PC-9 (cell line): ENCODE data around the gene RBL2. TPM values are rescaled to one million over a fixed set of nuclear protein-coding genes. Genes with fewer than 3 reads are reported as not detected.

ENCODE experiments used
- BruUV-seq: library from RNA; stranded (reverse); fragments of 400-500 nt; replicated peaks from 2 replicates; lab custom pipeline; 2021; lab: Mats Ljungman, UMichigan
- CTCF ChIA-PET: fragments of 300-600 bp; sonication (Branson Sonifier 250); formaldehyde crosslinking; loops from one replicate; lab custom pipeline; 2022; ENCODE audit warnings: antibody characterized with exemption; lab: Charles Lee
- POLR2A ChIA-PET: fragments of 300-600 bp; sonication (Branson Sonifier 250); formaldehyde crosslinking; loops from one replicate; lab custom pipeline; 2022; ENCODE audit warnings: antibody characterized with exemption; ENCODE audit not compliant: unreplicated experiment; lab: Charles Lee
- DNase-seq, 2 experiments: peaks; one replicate each; pipeline versions ENCODE4 v3.0.0 to v3.0.0-alpha.2; 2015 to 2022; ENCODE audit warnings: mixed read lengths in 1 of 2
- H2AFZ ChIP-seq: fragments of 200-600 bp; sonication (generic); 2 replicates; pipeline ENCODE4 v1.8.1; 2017; ENCODE audit warnings: antibody characterized with exemption
- H3F3A ChIP-seq: fragments of 200-600 bp; sonication (generic); 2 replicates; pipeline ENCODE4 v1.8.1; 2017; ENCODE audit warnings: antibody characterized with exemption, mild to moderate bottlenecking, low read depth; ENCODE audit not compliant: insufficient read depth
- H3K27ac ChIP-seq: fragments of 200-600 bp; sonication (generic); 2 replicates; pipeline ENCODE4 v1.6.1; 2016; ENCODE audit warnings: mixed run types
- H3K27me3 ChIP-seq: fragments of 200-600 bp; sonication (generic); 2 replicates; pipeline ENCODE4 v1.6.1; 2016; ENCODE audit warnings: low read depth, mixed run types; ENCODE audit not compliant: insufficient read depth
- H3K36me3 ChIP-seq: fragments of 200-600 bp; sonication (generic); 2 replicates; pipeline ENCODE4 v1.6.1; 2016; ENCODE audit warnings: low read depth, mixed run types
- H3K4me1 ChIP-seq: fragments of 200-600 bp; sonication (generic); replicated peaks from 2 replicates; pipeline ENCODE4 v1.6.1; 2016; ENCODE audit warnings: mixed run types; ENCODE audit not compliant: insufficient read depth
- H3K4me2 ChIP-seq: fragments of 200-600 bp; sonication (generic); 2 replicates; pipeline ENCODE4 v1.6.1; 2017; ENCODE audit warnings: mixed run types
- H3K4me3 ChIP-seq: fragments of 200-600 bp; sonication (generic); 2 replicates; pipeline ENCODE4 v1.6.1; 2016; ENCODE audit warnings: mixed run types
- H3K79me2 ChIP-seq: fragments of 200-600 bp; sonication (generic); 2 replicates; pipeline ENCODE4 v1.6.1; 2017; ENCODE audit warnings: low read depth, mixed run types
- H3K9me2 ChIP-seq: fragments of 200-600 bp; sonication (generic); 2 replicates; pipeline ENCODE4 v1.8.1; 2017; ENCODE audit warnings: mild to moderate bottlenecking; ENCODE audit not compliant: insufficient read depth
- H3K9me3 ChIP-seq: fragments of 200-600 bp; sonication (generic); 2 replicates; pipeline ENCODE4 v1.8.1; 2016; ENCODE audit warnings: low read depth; ENCODE audit not compliant: insufficient read depth
- H4K20me1 ChIP-seq: fragments of 200-600 bp; sonication (generic); 2 replicates; pipeline ENCODE4 v1.8.1; 2017; ENCODE audit not compliant: insufficient read depth
- EZH2 ChIP-seq: fragments of 200-600 bp; sonication (generic); IDR thresholded peaks from 2 replicates; pipeline ENCODE4 v1.8.0; 2017; ENCODE audit warnings: antibody characterized with exemption, low read depth
- intact Hi-C: fragments of 100-400 bp; cut with micrococcal nuclease; formaldehyde crosslinking; loops from one replicate; pipeline ENCODE4 v1.10.0; 2022; ENCODE audit not compliant: unreplicated experiment
- total RNA-seq: library from RNA; stranded (reverse); gene quantifications from 2 replicates; pipeline ENCODE4 v1.2.3, GENCODE V29; 2021
- TF ChIP-seq, protein P1 (sequence below): fragments of 200-600 bp; sonication (generic); conservative IDR thresholded peaks from 2 replicates; pipeline ENCODE4 v1.6.1; 2017; ENCODE audit warnings: mixed run types, antibody characterized with exemption, mild to moderate bottlenecking, moderate library complexity

The RBL2 gene
- total RNA-seq, 1 experiment from 2014 or later = 72.0 TPM

DNA sequence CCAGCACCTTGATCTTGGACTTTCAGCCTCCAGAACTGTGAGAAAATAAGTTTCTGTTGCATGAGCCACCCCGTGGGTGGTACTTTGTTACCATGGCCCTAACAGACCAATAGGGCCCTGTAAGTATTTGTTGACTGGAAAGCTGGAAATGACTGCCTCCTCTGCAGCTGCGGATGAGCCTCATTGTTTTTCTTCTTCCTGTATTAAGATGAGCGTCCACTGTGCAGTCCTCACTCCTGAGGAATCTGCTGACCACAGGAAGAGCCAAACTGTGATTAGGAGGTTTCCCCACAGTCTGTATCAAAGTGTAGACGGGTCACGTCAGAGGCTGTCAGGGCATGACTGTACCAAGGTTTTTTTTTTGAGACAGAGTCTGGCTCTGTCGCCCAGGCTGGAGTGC is 81.0 kb downstream of the RBL2 start:
- POLR2A ChIA-PET = no interaction called here
- no peak for TF ChIP-seq EZH2
- TF ChIP-seq, protein P1, sequence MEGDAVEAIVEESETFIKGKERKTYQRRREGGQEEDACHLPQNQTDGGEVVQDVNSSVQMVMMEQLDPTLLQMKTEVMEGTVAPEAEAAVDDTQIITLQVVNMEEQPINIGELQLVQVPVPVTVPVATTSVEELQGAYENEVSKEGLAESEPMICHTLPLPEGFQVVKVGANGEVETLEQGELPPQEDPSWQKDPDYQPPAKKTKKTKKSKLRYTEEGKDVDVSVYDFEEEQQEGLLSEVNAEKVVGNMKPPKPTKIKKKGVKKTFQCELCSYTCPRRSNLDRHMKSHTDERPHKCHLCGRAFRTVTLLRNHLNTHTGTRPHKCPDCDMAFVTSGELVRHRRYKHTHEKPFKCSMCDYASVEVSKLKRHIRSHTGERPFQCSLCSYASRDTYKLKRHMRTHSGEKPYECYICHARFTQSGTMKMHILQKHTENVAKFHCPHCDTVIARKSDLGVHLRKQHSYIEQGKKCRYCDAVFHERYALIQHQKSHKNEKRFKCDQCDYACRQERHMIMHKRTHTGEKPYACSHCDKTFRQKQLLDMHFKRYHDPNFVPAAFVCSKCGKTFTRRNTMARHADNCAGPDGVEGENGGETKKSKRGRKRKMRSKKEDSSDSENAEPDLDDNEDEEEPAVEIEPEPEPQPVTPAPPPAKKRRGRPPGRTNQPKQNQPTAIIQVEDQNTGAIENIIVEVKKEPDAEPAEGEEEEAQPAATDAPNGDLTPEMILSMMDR = no peak

DNA sequence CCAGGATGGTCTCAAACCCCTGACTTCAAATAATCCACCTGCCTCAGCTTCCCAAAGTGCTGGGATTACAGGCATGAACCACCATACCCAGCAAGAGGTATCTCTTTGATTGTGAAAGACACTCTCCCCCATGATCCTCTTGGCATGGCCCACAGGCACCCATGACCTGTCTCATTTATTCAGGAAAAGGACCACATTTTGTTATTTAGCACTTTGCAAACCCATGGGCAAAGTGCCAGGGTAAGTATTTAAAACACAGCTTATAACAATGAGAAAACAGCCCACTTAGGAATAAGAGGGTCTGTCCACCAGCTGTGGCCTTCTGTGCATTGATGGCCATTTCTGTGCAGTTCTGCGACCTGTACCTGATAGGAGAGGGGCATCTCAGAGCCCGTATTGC is 81.5 kb downstream of the RBL2 start:
- Histone ChIP-seq H3K79me2 (no peaks in the 10 kb centered on the region), H3K9me2 (no peaks in the 10 kb centered on the region), H2AFZ (no peak overlapping the region), H3F3A (no peaks in the 10 kb centered on the region), H3K4me3 (no peak overlapping the region), H3K36me3 (no peaks in the 10 kb centered on the region), H3K27ac (no peak overlapping the region), H3K4me1 (peaks cover 12% of the 10 kb centered on the region), H3K27me3 (no peaks in the 10 kb centered on the region), H4K20me1 (no peaks in the 10 kb centered on the region), H3K9me3 (no peaks in the 10 kb centered on the region), H3K4me2 (no peak overlapping the region)
- BruUV-seq = no TSS peak
- ChIA-PET POLR2A (no interaction called here), CTCF (no interaction called here)
- no peak for DNase-seq
- TF ChIP-seq EZH2 = no peak
- TF ChIP-seq, protein P1 = no peak
- intact Hi-C loops = no loop called here

More for the DNA sequence above, 81.0 kb downstream of the RBL2 start:
- H3K4me3 ChIP-seq = no peak overlapping the region
- H3F3A ChIP-seq = no peaks in the 10 kb centered on the region
- no TSS peak for BruUV-seq
- no peaks in the 10 kb centered on the region for H3K9me2 ChIP-seq
- DNase-seq = no peak
- no peak overlapping the region for H3K4me2 ChIP-seq
- CTCF ChIA-PET = no interaction called here
- H3K79me2 ChIP-seq = no peaks in the 10 kb centered on the region
- no peaks in the 10 kb centered on the region for H3K36me3 ChIP-seq
- H3K9me3 ChIP-seq = no peaks in the 10 kb centered on the region
- no peak overlapping the region for H2AFZ ChIP-seq
- no peaks in the 10 kb centered on the region for H3K27me3 ChIP-seq
- intact Hi-C loops = no loop called here
- no peaks in the 10 kb centered on the region for H4K20me1 ChIP-seq
- no peak overlapping the region for H3K27ac ChIP-seq
- peaks cover 15% of the 10 kb centered on the region for H3K4me1 ChIP-seq

DNA sequence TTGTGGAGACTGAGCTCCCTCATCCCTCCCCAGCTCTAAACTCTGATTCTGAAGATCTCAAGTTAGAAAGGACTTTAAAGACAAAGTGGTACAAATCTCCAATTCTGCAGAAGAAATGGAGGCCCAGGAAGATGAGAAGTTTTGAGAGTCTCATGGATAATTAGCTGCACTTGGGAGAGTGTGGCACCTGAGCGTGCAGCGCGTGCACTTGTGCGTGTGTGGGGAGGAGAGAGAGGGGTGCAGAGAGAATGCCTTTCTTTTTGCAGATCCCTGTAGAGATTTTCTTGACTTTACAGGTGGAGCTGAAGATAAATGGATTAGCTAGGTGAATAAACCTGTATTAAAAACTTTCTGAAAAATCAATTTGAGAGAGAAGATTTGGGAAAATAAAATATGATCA is 83.6 kb downstream of the RBL2 start:
- ChIA-PET CTCF (no interaction called here), POLR2A (no interaction called here)
- no peak overlapping the region for H3K4me2 ChIP-seq
- no peak overlapping the region for H3K27ac ChIP-seq
- no peaks in the 10 kb centered on the region for H3K79me2 ChIP-seq
- no peaks in the 10 kb centered on the region for H3K27me3 ChIP-seq
- H3K4me1 ChIP-seq = no peaks in the 10 kb centered on the region
- TF ChIP-seq, protein P1 = no peak
- no peak for TF ChIP-seq EZH2
- no peaks in the 10 kb centered on the region for H3F3A ChIP-seq
- no peaks in the 10 kb centered on the region for H3K9me2 ChIP-seq
- no peak for DNase-seq
- BruUV-seq = no TSS peak
- H3K9me3 ChIP-seq = no peaks in the 10 kb centered on the region
- no peaks in the 10 kb centered on the region for H3K36me3 ChIP-seq
- no peak overlapping the region for H3K4me3 ChIP-seq
- intact Hi-C loops = no loop called here
- no peaks in the 10 kb centered on the region for H4K20me1 ChIP-seq
- H2AFZ ChIP-seq = no peak overlapping the region
